OCI-LY1 (cell line): ENCODE results near the gene CD33.

Source experiments
- CTCF ChIP-seq: fragments of 200-600 bp; sonication (generic), shearing (Covaris generic); IDR thresholded peaks from 2 replicates; pipeline ENCODE4 v1.5.1; 2017; ENCODE audit warnings: mild to moderate bottlenecking, antibody characterized with exemption, low read length, moderate library complexity, mixed read lengths
- EZH2 ChIP-seq: fragments of 200-600 bp; sonication (generic), shearing (Covaris generic); IDR thresholded peaks from 2 replicates; pipeline ENCODE4 v1.8.0; 2017; ENCODE audit warnings: borderline replicate concordance, mixed run types, mild to moderate bottlenecking, antibody characterized with exemption, low read length, moderate library complexity, mixed read lengths

DNA sequence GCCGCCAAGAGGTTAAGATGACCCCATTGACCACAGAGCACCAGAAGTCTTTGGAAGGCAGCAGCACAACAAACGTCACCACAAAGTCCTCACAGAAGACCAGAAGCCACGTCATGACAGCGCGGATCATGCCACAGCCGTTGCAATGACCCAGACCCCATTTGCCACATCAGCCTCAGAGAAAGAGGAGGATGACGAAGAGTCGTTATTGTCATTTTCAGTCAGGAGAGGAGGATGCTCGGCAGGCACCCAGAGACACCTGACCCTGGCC lies 29.6 kb upstream of the CD33 start:
- TF ChIP-seq CTCF (no peak), EZH2 (no peak)
